KMS-11 (cell line): ENCODE measurements around the gene ATXN10.

ENCODE experiments used
- H2AFZ ChIP-seq: fragments of 200-600 bp; sonication (generic); 2 replicates; pipeline ENCODE4 v1.6.1; 2016; ENCODE audit warnings: antibody characterized with exemption, mixed run types, low read depth
- H3K27ac ChIP-seq: fragments of 200-600 bp; sonication (generic); 2 replicates; pipeline ENCODE4 v1.6.1; 2016; ENCODE audit warnings: mild to moderate bottlenecking, mixed run types
- H3K27me3 ChIP-seq: fragments of 200-600 bp; sonication (generic); 2 replicates; pipeline ENCODE4 v1.6.1; 2017; ENCODE audit warnings: mild to moderate bottlenecking, low read depth, mixed run types, moderate library complexity; ENCODE audit not compliant: insufficient read depth
- H3K36me3 ChIP-seq: fragments of 200-600 bp; sonication (generic); 2 replicates; pipeline ENCODE4 v1.6.1; 2017; ENCODE audit warnings: mild to moderate bottlenecking, mixed run types; ENCODE audit not compliant: insufficient read depth
- H3K4me1 ChIP-seq: fragments of 200-600 bp; sonication (generic); 2 replicates; pipeline ENCODE4 v1.6.1; 2016; ENCODE audit warnings: mild to moderate bottlenecking, low read depth, mixed run types; ENCODE audit not compliant: poor library complexity, severe bottlenecking
- H3K4me2 ChIP-seq: fragments of 200-600 bp; sonication (generic); 2 replicates; pipeline ENCODE4 v1.7.0; 2016; ENCODE audit warnings: mild to moderate bottlenecking, mixed run types
- H3K4me3 ChIP-seq: fragments of 200-600 bp; sonication (generic); IDR thresholded peaks from 2 replicates; pipeline ENCODE4 v1.6.1; 2017; ENCODE audit warnings: low read depth, low read length, mixed read lengths; ENCODE audit not compliant: insufficient read depth
- H3K79me2 ChIP-seq: fragments of 200-600 bp; sonication (generic); 2 replicates; pipeline ENCODE4 v1.6.1; 2016; ENCODE audit warnings: low read depth, mixed run types; ENCODE audit not compliant: insufficient read depth
- H3K9ac ChIP-seq: fragments of 200-600 bp; sonication (generic); 2 replicates; pipeline ENCODE4 v1.6.1; 2016; ENCODE audit warnings: mild to moderate bottlenecking, mixed run types
- H4K20me1 ChIP-seq: fragments of 200-600 bp; sonication (generic); 2 replicates; pipeline ENCODE4 v1.6.1; 2016; ENCODE audit warnings: mild to moderate bottlenecking, mixed run types; ENCODE audit not compliant: insufficient read depth
- TF ChIP-seq, protein P1 (sequence below): fragments of 200-600 bp; sonication (generic); conservative IDR thresholded peaks from 2 replicates; pipeline ENCODE4 v1.6.1; 2017; ENCODE audit warnings: low read depth, mild to moderate bottlenecking, antibody characterized with exemption, low read length, moderate library complexity, mixed read lengths

The ATXN10 gene

DNA sequence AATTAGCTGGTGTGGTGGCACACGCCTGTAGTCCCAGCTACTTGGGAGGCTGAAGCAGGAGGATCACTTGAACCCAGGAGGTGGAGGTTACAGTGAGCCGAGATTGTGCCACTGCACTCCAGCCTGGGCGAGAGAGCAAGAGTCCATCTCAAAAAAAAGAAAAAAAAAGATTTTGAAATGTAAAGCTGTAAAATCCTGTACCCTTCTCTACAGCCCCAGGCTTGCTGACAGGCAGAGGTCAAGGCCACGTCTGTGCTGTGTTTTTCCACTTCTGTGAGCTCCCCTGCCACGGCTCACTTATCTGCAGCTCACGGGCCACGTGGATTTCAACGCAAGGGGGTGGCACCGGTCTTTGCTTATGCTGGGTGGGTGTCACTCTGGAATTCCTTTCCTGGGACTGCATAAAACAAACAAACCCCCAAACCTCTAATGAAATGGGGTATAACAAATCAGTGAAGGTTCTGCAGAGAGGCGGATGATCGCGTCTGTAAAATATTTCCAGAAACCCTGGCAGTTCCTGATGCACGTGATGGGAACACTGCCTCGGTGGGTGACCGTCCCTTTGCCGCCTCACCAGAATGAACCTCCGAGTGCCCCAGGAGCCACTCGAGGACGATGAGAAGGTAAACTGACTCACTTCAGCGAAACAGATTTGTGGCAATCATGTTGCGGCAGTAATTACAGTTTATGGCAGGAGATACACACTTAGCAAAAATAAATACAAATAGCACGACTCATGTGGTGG, 44.0 kb upstream of the ATXN10 start:
- H3K4me2 ChIP-seq = no peak overlapping the region
- no peaks in the 10 kb centered on the region for H3K4me1 ChIP-seq
- H3K27ac ChIP-seq = no peak overlapping the region
- H2AFZ ChIP-seq = no peak overlapping the region
- no peaks in the 10 kb centered on the region for H4K20me1 ChIP-seq
- no peaks in the 10 kb centered on the region for H3K36me3 ChIP-seq
- H3K4me3 ChIP-seq = no peak overlapping the region
- peaks cover 64% of the 10 kb centered on the region for H3K27me3 ChIP-seq
- no peaks in the 10 kb centered on the region for H3K79me2 ChIP-seq
- TF ChIP-seq, protein P1, sequence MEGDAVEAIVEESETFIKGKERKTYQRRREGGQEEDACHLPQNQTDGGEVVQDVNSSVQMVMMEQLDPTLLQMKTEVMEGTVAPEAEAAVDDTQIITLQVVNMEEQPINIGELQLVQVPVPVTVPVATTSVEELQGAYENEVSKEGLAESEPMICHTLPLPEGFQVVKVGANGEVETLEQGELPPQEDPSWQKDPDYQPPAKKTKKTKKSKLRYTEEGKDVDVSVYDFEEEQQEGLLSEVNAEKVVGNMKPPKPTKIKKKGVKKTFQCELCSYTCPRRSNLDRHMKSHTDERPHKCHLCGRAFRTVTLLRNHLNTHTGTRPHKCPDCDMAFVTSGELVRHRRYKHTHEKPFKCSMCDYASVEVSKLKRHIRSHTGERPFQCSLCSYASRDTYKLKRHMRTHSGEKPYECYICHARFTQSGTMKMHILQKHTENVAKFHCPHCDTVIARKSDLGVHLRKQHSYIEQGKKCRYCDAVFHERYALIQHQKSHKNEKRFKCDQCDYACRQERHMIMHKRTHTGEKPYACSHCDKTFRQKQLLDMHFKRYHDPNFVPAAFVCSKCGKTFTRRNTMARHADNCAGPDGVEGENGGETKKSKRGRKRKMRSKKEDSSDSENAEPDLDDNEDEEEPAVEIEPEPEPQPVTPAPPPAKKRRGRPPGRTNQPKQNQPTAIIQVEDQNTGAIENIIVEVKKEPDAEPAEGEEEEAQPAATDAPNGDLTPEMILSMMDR = no peak
- H3K9ac ChIP-seq = no peak overlapping the region

DNA sequence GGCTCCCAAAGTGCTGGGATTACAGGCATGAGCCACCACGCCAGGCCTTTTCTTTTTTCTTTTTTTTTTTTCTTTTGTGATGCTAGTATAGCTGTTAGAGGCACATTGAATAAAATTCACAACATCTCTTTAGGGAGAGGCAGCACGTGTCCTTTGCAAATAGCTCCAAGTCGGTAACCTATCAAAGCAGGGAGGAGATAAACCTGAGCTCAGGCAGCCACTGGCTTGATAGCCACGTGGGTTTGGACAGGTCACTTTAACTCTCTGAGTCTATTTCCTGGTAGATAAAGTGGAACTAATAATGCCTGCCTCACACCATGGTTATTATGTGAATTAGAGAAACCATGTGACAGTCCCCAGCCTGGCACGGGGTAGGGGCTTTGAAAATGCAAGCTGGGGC, 43.1 kb upstream of the ATXN10 start:
- Histone ChIP-seq H3K27me3 (peaks cover 66% of the 10 kb centered on the region), H3K4me1 (no peaks in the 10 kb centered on the region), H3K79me2 (no peaks in the 10 kb centered on the region), H3K9ac (no peak overlapping the region), H2AFZ (no peak overlapping the region), H4K20me1 (no peaks in the 10 kb centered on the region), H3K4me3 (no peak overlapping the region), H3K4me2 (no peak overlapping the region), H3K27ac (no peak overlapping the region), H3K36me3 (no peaks in the 10 kb centered on the region)
- TF ChIP-seq, protein P1 = no peak

DNA sequence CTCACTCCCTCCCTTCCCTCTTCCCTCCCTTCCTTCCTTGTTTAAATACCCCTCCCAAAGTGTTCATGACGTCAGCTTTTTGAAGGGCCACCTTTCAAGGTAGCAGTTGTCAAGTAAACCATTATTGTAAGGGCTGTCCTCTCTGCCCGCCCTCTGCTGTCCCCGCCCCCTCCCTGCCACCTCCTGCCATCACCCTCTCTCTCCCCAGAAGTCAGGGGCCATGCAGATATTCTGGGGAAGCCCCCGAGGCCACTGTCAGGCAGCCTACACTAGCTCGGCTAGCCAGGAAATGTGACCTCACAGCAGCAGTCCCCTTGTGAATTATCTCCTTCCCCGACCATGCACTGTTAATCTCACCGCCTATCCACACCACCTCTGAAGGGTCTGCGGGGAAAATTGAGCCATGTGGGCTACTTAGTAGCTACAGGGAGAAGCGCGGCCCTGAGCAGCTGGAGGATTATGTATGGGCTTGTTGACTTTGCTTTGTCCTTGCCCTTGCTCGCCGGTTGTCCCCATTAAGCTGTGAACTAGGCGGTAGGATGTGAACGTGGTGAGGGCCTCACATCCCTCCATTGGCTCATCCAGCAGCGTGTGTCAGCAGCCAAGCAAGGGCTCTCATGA, 42.1 kb upstream of the ATXN10 start:
- Histone ChIP-seq H3K4me1 (no peaks in the 10 kb centered on the region), H3K4me2 (no peak overlapping the region), H2AFZ (no peak overlapping the region), H3K27ac (no peak overlapping the region), H3K36me3 (no peaks in the 10 kb centered on the region), H3K27me3 (peaks cover 58% of the 10 kb centered on the region), H3K4me3 (no peak overlapping the region), H4K20me1 (no peaks in the 10 kb centered on the region), H3K79me2 (no peaks in the 10 kb centered on the region), H3K9ac (no peak overlapping the region)
- TF ChIP-seq, protein P1 = no peak

DNA sequence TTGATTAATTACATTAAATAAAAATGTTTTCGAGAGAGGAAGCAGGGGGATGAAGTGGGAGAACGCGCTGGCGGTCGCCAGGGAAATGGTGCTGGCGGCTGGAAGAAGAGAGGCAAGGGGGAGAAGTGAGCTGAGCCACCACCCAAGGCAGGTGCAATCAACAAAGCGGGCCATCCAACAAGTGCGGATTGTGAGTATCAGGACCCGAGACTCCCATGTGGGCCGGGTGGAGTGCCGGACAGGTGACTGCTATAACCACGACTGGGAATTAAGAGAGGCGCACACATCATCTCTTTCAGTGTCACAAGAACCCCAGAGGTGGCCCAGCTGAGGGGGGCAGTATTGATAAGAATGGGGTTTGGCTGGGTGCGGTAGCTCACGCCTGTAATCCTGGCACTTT, 41.2 kb upstream of the ATXN10 start:
- Histone ChIP-seq H3K4me1 (no peaks in the 10 kb centered on the region), H3K4me2 (no peak overlapping the region), H2AFZ (no peak overlapping the region), H3K36me3 (no peaks in the 10 kb centered on the region), H3K4me3 (no peak overlapping the region), H3K79me2 (no peaks in the 10 kb centered on the region), H3K27ac (no peak overlapping the region), H3K9ac (no peak overlapping the region), H4K20me1 (no peaks in the 10 kb centered on the region), H3K27me3 (peaks cover 49% of the 10 kb centered on the region)
- TF ChIP-seq, protein P1 = no peak
